ENCODE data around the gene RMC1. TPM values are rescaled to one million over a fixed set of nuclear protein-coding genes. Genes with fewer than 3 reads are reported as not detected.

The RMC1 gene
- total RNA-seq, 1 donor from 2014 or later, result 28.5 TPM

- H3K27me3 Mint-ChIP-seq (ENCODE audit: unreplicated experiment), result no peaks in the 10 kb centered on the region
- H3K4me3 Mint-ChIP-seq (ENCODE audit: unreplicated experiment), result no peak overlapping the region
- H3K36me3 Mint-ChIP-seq (ENCODE audit: unreplicated experiment), result no peaks in the 10 kb centered on the region
- no peak for TF ChIP-seq CTCF (IDR thresholded peaks at IDR 0.05; ENCODE audit: partially characterized antibody, unreplicated experiment)
- H3K4me1 Mint-ChIP-seq (ENCODE audit: low read depth, unreplicated experiment), result peaks cover 3% of the 10 kb centered on the region
- no peaks in the 10 kb centered on the region for H3K9me3 Mint-ChIP-seq (ENCODE audit: unreplicated experiment)
- no peak for DNase-seq
- no peak overlapping the region for H3K27ac Mint-ChIP-seq (ENCODE audit: unreplicated experiment)
Observed at GRCh38 chr18:23495723-23496440, 7.4 kb upstream of the RMC1 start.

- H3K27me3 Mint-ChIP-seq (ENCODE audit: unreplicated experiment), result no peaks in the 10 kb centered on the region
- no peaks in the 10 kb centered on the region for H3K9me3 Mint-ChIP-seq (ENCODE audit: unreplicated experiment)
- H3K4me3 Mint-ChIP-seq (ENCODE audit: unreplicated experiment), result no peak overlapping the region
- peaks cover 6% of the 10 kb centered on the region for H3K4me1 Mint-ChIP-seq (ENCODE audit: low read depth, unreplicated experiment)
- no peak overlapping the region for H3K27ac Mint-ChIP-seq (ENCODE audit: unreplicated experiment)
- TF ChIP-seq CTCF (IDR thresholded peaks at IDR 0.05; ENCODE audit: partially characterized antibody, unreplicated experiment), result no peak
- H3K36me3 Mint-ChIP-seq (ENCODE audit: unreplicated experiment), result no peaks in the 10 kb centered on the region
- no peak for DNase-seq
Observed at GRCh38 chr18:23498117-23498516, 5.2 kb upstream of the RMC1 start.

GRCh38 chr18:23498877-23499276 is 4.4 kb upstream of the RMC1 start:
- no peaks in the 10 kb centered on the region for H3K27me3 Mint-ChIP-seq (ENCODE audit: unreplicated experiment)
- no peak overlapping the region for H3K4me3 Mint-ChIP-seq (ENCODE audit: unreplicated experiment)
- peaks cover 2% of the 10 kb centered on the region for H3K9me3 Mint-ChIP-seq (ENCODE audit: unreplicated experiment)
- peak; percentile 71 for DNase-seq
- no peaks in the 10 kb centered on the region for H3K36me3 Mint-ChIP-seq (ENCODE audit: unreplicated experiment)
- peak; percentile 77 for TF ChIP-seq CTCF (IDR thresholded peaks at IDR 0.05; ENCODE audit: partially characterized antibody, unreplicated experiment)
- peaks cover 7% of the 10 kb centered on the region for H3K4me1 Mint-ChIP-seq (ENCODE audit: low read depth, unreplicated experiment)
- no peak overlapping the region for H3K27ac Mint-ChIP-seq (ENCODE audit: unreplicated experiment)

- Mint-ChIP-seq H3K27ac (ENCODE audit: unreplicated experiment) (no peak overlapping the region), H3K4me3 (ENCODE audit: unreplicated experiment) (no peak overlapping the region), H3K4me1 (ENCODE audit: low read depth, unreplicated experiment) (peaks cover 11% of the 10 kb centered on the region)
Observed at GRCh38 chr18:23499291-23499781, 4.0 kb upstream of the RMC1 start.

More at GRCh38 chr18:23499291-23499781, 4.0 kb upstream of the RMC1 start:
- DNase-seq, result no peak
- TF ChIP-seq CTCF (IDR thresholded peaks at IDR 0.05; ENCODE audit: partially characterized antibody, unreplicated experiment), result no peak
- H3K9me3 Mint-ChIP-seq (ENCODE audit: unreplicated experiment), result peaks cover 7% of the 10 kb centered on the region
- peaks cover 2% of the 10 kb centered on the region for H3K27me3 Mint-ChIP-seq (ENCODE audit: unreplicated experiment)
- H3K36me3 Mint-ChIP-seq (ENCODE audit: unreplicated experiment), result no peaks in the 10 kb centered on the region
